ENCODE results near the gene ZIC2.

ZIC2 gene

DNA sequence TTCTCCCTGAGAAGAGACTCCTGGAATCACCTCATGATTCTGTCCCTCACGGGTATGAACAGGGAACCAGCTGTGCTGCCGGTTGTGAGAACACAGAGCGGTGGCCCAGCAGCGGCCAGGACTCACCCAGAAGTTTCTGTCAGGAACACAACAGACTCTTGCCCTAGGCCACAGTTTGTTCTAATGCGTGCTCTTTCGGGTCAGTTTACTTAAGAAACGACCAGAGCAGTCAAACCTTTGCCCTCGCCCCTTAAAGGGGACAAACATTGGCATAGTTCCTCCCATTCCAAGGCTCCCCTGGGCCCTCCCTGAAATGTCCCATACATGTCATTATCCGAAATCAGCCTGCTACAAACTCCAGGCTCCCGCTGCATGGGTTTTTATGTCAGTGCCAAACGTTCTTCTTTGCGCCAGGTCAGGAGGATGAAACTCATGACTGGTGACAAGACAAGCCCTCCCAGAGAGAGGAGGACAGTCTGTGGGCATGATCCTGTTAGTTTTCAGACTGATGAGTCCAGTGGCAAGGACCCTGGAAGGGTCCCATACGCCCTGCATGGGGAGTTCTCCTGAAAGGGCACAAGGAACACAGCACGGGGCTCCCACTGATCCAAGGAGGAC lies 28.3 kb upstream of the ZIC2 start:
- TF ChIP-seq, protein P1, sequence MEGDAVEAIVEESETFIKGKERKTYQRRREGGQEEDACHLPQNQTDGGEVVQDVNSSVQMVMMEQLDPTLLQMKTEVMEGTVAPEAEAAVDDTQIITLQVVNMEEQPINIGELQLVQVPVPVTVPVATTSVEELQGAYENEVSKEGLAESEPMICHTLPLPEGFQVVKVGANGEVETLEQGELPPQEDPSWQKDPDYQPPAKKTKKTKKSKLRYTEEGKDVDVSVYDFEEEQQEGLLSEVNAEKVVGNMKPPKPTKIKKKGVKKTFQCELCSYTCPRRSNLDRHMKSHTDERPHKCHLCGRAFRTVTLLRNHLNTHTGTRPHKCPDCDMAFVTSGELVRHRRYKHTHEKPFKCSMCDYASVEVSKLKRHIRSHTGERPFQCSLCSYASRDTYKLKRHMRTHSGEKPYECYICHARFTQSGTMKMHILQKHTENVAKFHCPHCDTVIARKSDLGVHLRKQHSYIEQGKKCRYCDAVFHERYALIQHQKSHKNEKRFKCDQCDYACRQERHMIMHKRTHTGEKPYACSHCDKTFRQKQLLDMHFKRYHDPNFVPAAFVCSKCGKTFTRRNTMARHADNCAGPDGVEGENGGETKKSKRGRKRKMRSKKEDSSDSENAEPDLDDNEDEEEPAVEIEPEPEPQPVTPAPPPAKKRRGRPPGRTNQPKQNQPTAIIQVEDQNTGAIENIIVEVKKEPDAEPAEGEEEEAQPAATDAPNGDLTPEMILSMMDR (IDR thresholded peaks at IDR 0.05; ENCODE audit: low read depth, low read length, missing control alignments), result no peak
- DNase-seq (ENCODE audit: extremely low read depth, low read depth), result no peak
- no peak overlapping the region for H3K4me3 ChIP-seq (replicated peaks; ENCODE audit: low read depth, low read length)

- H3K4me3 ChIP-seq (replicated peaks; ENCODE audit: low read depth, low read length), result no peak overlapping the region
- TF ChIP-seq, protein P1 (IDR thresholded peaks at IDR 0.05; ENCODE audit: low read depth, low read length, missing control alignments), result no peak
- DNase-seq (ENCODE audit: extremely low read depth, low read depth), result no peak
Observed at GRCh38 chr13:99955107-99955746, 26.4 kb upstream of the ZIC2 start.

GRCh38 chr13:99955747-99956472 lies 25.7 kb upstream of the ZIC2 start:
- TF ChIP-seq, protein P1 (IDR thresholded peaks at IDR 0.05; ENCODE audit: low read depth, low read length, missing control alignments), result no peak
- DNase-seq (ENCODE audit: extremely low read depth, low read depth), result no peak
- peak overlapping the region; percentile 8; the same call in 1 of the 2 replicates for H3K4me3 ChIP-seq (replicated peaks; ENCODE audit: low read depth, low read length)

- H3K4me3 ChIP-seq (replicated peaks; ENCODE audit: low read depth, low read length), result no peak overlapping the region
Observed at GRCh38 chr13:99956473-99957349, 24.9 kb upstream of the ZIC2 start.

DNA sequence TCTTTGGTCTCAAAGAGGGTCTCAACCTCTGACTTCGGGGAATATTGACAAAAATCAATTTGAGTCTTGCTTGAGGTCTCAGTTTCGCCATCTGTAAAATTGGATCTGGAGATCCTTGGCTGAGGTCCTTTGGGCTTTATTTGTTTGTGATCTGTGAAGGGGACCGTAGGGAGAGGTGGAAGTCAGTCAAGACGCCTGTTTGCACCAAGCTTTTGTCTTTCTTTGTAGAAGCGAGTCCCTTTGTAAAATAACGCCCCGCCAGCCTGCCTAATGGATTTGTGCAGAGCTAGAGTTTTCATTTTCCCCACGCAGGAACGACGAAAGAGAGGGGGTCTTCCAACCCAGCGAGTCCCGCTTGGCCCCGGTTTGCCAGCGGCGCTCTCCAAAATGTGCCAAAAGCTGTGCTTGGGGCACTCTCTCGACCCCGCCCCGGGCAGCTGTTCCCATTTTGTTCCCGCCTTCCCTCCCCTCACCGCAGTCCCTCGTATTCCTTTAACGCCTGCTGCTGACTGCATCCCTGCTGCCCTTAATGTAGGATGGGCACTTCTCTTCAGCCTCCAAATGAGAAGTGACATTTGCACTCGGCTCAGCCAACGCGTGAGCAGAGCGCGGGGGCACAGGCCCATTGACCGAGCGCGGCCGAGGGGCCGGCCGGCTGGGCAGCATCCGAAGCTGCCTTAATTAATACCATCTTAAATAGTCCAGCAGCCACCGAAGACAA lies 23.0 kb upstream of the ZIC2 start:
- no peak for DNase-seq (ENCODE audit: extremely low read depth, low read depth)
- TF ChIP-seq, protein P1 (IDR thresholded peaks at IDR 0.05; ENCODE audit: low read depth, low read length, missing control alignments), result no peak
- no peak overlapping the region for H3K4me3 ChIP-seq (replicated peaks; ENCODE audit: low read depth, low read length)

More at GRCh38 chr13:99956473-99957349, 24.9 kb upstream of the ZIC2 start:
- TF ChIP-seq, protein P1 (IDR thresholded peaks at IDR 0.05; ENCODE audit: low read depth, low read length, missing control alignments), result no peak
- no peak for DNase-seq (ENCODE audit: extremely low read depth, low read depth)

GRCh38 chr13:99959127-99959539 lies 22.5 kb upstream of the ZIC2 start:
- TF ChIP-seq, protein P1 (IDR thresholded peaks at IDR 0.05; ENCODE audit: low read depth, low read length, missing control alignments), result no peak
- DNase-seq (ENCODE audit: extremely low read depth, low read depth), result no peak
- no peak overlapping the region for H3K4me3 ChIP-seq (replicated peaks; ENCODE audit: low read depth, low read length)
